H1 (cell line): ENCODE measurements around the gene APBB3. TPM values are rescaled to one million over a fixed set of nuclear protein-coding genes. Genes with fewer than 3 reads are reported as not detected.

Experiments used
- CTCF ChIA-PET: fragments of 300-600 bp; sonication (Branson Sonifier 250); formaldehyde crosslinking; loops from one replicate; lab custom pipeline; 2021; ENCODE audit not compliant: partially characterized antibody; lab: Charles Lee
- POLR2A ChIA-PET: fragments of 300-600 bp; sonication (Branson Sonifier 250); formaldehyde crosslinking; loops from one replicate; lab custom pipeline; 2021; ENCODE audit warnings: inconsistent platforms; ENCODE audit not compliant: partially characterized antibody; lab: Charles Lee
- DNase-seq, 2 experiments: peaks; one replicate each; pipeline versions ENCODE4 v3.0.0 to v3.0.0-alpha.2; 2010 to 2022; ENCODE audit warnings: low spot score in 2 of 2, low read depth in 1 of 2, mixed read lengths in 1 of 2
- FAIRE-seq: peaks from 2 replicates; lab custom pipeline; 2011; peaks lifted over from hg19 to GRCh38; lab: Jason Lieb, UNC
- H2AFZ ChIP-seq: 2 replicates; pipeline ENCODE4 v1.8.1; 2012; ENCODE audit warnings: low read length, inconsistent platforms
- H2AK5ac ChIP-seq: 2 replicates; pipeline ENCODE4 v1.6.1; 2013; ENCODE audit warnings: low read depth, low read length
- H2BK120ac ChIP-seq: replicated peaks from 2 replicates; pipeline ENCODE3; 2013; ENCODE audit warnings: low read depth, low read length, inconsistent platforms
- H2BK12ac ChIP-seq: 2 replicates; pipeline ENCODE4 v1.6.1; 2013; ENCODE audit warnings: low read depth, low read length
- H2BK15ac ChIP-seq: 2 replicates; pipeline ENCODE4 v1.6.1; 2013; ENCODE audit warnings: low read length
- H2BK20ac ChIP-seq: 2 replicates; pipeline ENCODE4 v1.6.1; 2013; ENCODE audit warnings: low read length
- H2BK5ac ChIP-seq: 2 replicates; pipeline ENCODE4 v1.6.1; 2013; ENCODE audit warnings: low read depth, low read length
- H3K14ac ChIP-seq: 2 replicates; pipeline ENCODE4 v1.6.1; 2013; ENCODE audit warnings: inconsistent platforms; ENCODE audit not compliant: insufficient read length
- H3K18ac ChIP-seq: 2 replicates; pipeline ENCODE4 v1.6.1; 2013; ENCODE audit warnings: low read length; ENCODE audit errors: extremely low read depth
- H3K23ac ChIP-seq: 2 replicates; pipeline ENCODE4 v1.6.1; 2013; ENCODE audit warnings: inconsistent platforms; ENCODE audit not compliant: insufficient read length
- H3K23me2 ChIP-seq: 2 replicates; pipeline ENCODE4 v1.6.1; 2013; ENCODE audit warnings: low read depth, low read length
- H3K27ac ChIP-seq: 2 replicates; pipeline ENCODE4 v1.6.1; 2011; ENCODE audit warnings: low read depth, low read length, inconsistent platforms
- H3K27me3 ChIP-seq, 4 experiments: replicated peaks in 1 of 4; 1 replicate in 1 of 4; 2 replicates in 3 of 4; pipeline versions ENCODE4 v1.6.1 to v1.8.1; 2011 to 2013; ENCODE audit warnings: low read length in 3 of 4, mild to moderate bottlenecking in 3 of 4, inconsistent platforms in 2 of 4, mixed read lengths in 2 of 4, moderate library complexity in 1 of 4; ENCODE audit not compliant: control insufficient read depth in 3 of 4, insufficient read depth in 3 of 4; ENCODE audit errors: extremely low read depth in 1 of 4
- H3K36me3 ChIP-seq, 4 experiments: 2 replicates each; pipeline versions ENCODE4 v1.6.1 to v1.8.1; 2011 to 2013; ENCODE audit warnings: mild to moderate bottlenecking in 4 of 4, low read length in 3 of 4, moderate library complexity in 2 of 4, control low read depth in 1 of 4, inconsistent platforms in 1 of 4; ENCODE audit not compliant: insufficient read depth in 4 of 4, control insufficient read depth in 2 of 4
- H3K4ac ChIP-seq: replicated peaks from 2 replicates; pipeline ENCODE3; 2013; ENCODE audit warnings: low read length, low read depth, mixed read lengths, inconsistent platforms; ENCODE audit not compliant: insufficient read length
- H3K4me1 ChIP-seq, 4 experiments: replicated peaks in 1 of 4; 1 replicate in 1 of 4; 2 replicates in 3 of 4; pipeline versions ENCODE4 v1.6.1 to v1.8.1; 2011 to 2013; ENCODE audit warnings: low read length in 3 of 4, inconsistent platforms in 2 of 4, mixed read lengths in 1 of 4; ENCODE audit not compliant: insufficient read depth in 4 of 4, control insufficient read depth in 3 of 4
- H3K4me2 ChIP-seq, 2 experiments: 2 replicates each; pipeline versions ENCODE4 v1.6.1 to v1.8.1; 2011 to 2013; ENCODE audit warnings: low read depth in 2 of 2, low read length in 2 of 2, control low read depth in 1 of 2, inconsistent platforms in 1 of 2, mild to moderate bottlenecking in 1 of 2; ENCODE audit not compliant: insufficient read depth in 1 of 2
- H3K4me3 ChIP-seq, 4 experiments: fragments of 200-600, 300-600 bp in 1 of 4; sonication (generic), shearing (Covaris generic), sonication (Bioruptor Twin) in 1 of 4; 2 replicates each; pipeline versions ENCODE4 v1.5.1 to v1.8.1; 2011 to 2016; ENCODE audit warnings: low read length in 4 of 4, low read depth in 3 of 4, control low read depth in 2 of 4, inconsistent platforms in 2 of 4, mild to moderate bottlenecking in 2 of 4, mixed read lengths in 1 of 4, moderate library complexity in 1 of 4; ENCODE audit not compliant: insufficient read depth in 2 of 4; ENCODE audit errors: extremely low read depth in 1 of 4
- H3K56ac ChIP-seq: replicated peaks from 2 replicates; pipeline ENCODE3; 2013; ENCODE audit warnings: low read depth, mild to moderate bottlenecking, mixed read lengths, low read length, inconsistent platforms; ENCODE audit not compliant: insufficient read length
- H3K79me1 ChIP-seq: 2 replicates; pipeline ENCODE4 v1.6.1; 2013; ENCODE audit warnings: low read depth, low read length, control low read depth
- H3K79me2 ChIP-seq, 2 experiments: 2 replicates each; pipeline versions ENCODE4 v1.6.1 to v1.8.1; 2012 to 2013; ENCODE audit warnings: low read length in 2 of 2, mild to moderate bottlenecking in 2 of 2, inconsistent platforms in 1 of 2; ENCODE audit not compliant: insufficient read depth in 2 of 2, control insufficient read depth in 1 of 2
- H3K9ac ChIP-seq, 4 experiments: replicated peaks in 1 of 4; 1 replicate in 1 of 4; 2 replicates in 3 of 4; pipeline versions ENCODE4 v1.6.1 to v1.8.1; 2011 to 2013; ENCODE audit warnings: low read depth in 3 of 4, low read length in 3 of 4, control low read depth in 2 of 4, mild to moderate bottlenecking in 2 of 4, moderate library complexity in 2 of 4, inconsistent platforms in 1 of 4; ENCODE audit errors: extremely low read depth in 1 of 4
- H3K9me3 ChIP-seq, 2 experiments: 2 replicates each; pipeline versions ENCODE4 v1.6.1 to v1.8.1; 2012 to 2013; ENCODE audit warnings: mild to moderate bottlenecking in 2 of 2, moderate library complexity in 2 of 2, control low read depth in 1 of 2, inconsistent platforms in 1 of 2, low read depth in 1 of 2, low read length in 1 of 2, mixed read lengths in 1 of 2; ENCODE audit not compliant: insufficient read depth in 2 of 2
- H4K20me1 ChIP-seq, 2 experiments: replicated peaks in 1 of 2; 2 replicates each; pipeline versions ENCODE3 to v1.8.1; 2011 to 2013; ENCODE audit warnings: inconsistent platforms in 2 of 2, low read length in 2 of 2, mild to moderate bottlenecking in 1 of 2; ENCODE audit not compliant: insufficient read depth in 2 of 2, control insufficient read depth in 1 of 2
- H4K5ac ChIP-seq: 2 replicates; pipeline ENCODE4 v1.6.1; 2013; ENCODE audit warnings: low read length, low read depth, mixed read lengths, inconsistent platforms; ENCODE audit not compliant: insufficient read length
- H4K8ac ChIP-seq: 2 replicates; pipeline ENCODE4 v1.8.0; 2013; ENCODE audit warnings: mild to moderate bottlenecking, moderate library complexity, low read length, inconsistent platforms; ENCODE audit not compliant: insufficient read depth; ENCODE audit errors: extremely low read depth
- H4K91ac ChIP-seq: replicated peaks from 2 replicates; pipeline ENCODE3; 2013; ENCODE audit warnings: low read length, mixed read lengths, inconsistent platforms; ENCODE audit not compliant: insufficient read length
- CBX8 ChIP-seq: fragments of 300-800, 300-1000 bp; sonication (generic); IDR thresholded peaks from 2 replicates; pipeline ENCODE4 v1.7.1; 2016; ENCODE audit warnings: low read depth, low read length, borderline replicate concordance
- GABPA ChIP-seq: IDR thresholded peaks from 2 replicates; pipeline ENCODE4 v1.6.1; 2011; ENCODE audit warnings: mild to moderate bottlenecking, low read length, moderate library complexity, borderline replicate concordance; ENCODE audit not compliant: insufficient read depth
- GTF2F1 ChIP-seq: IDR thresholded peaks from 2 replicates; pipeline ENCODE4 v1.6.1; 2012; ENCODE audit warnings: low read depth, low read length, improper control_type of control experiment, borderline replicate concordance
- KDM5A ChIP-seq: fragments of 200-600 bp; IDR thresholded peaks from 2 replicates; pipeline ENCODE4 v1.7.1; 2012; ENCODE audit warnings: mild to moderate bottlenecking, low read length, inconsistent platforms, mixed read lengths
- NRF1 ChIP-seq: IDR thresholded peaks from 2 replicates; pipeline ENCODE4 v1.6.1; 2011; ENCODE audit warnings: mild to moderate bottlenecking, low read depth, low read length, improper control_type of control experiment
- POLR2A ChIP-seq, 2 experiments: IDR thresholded peaks; 1 replicate in 1 of 2; 2 replicates in 1 of 2; pipeline ENCODE4 v1.6.1; 2011; ENCODE audit warnings: low read depth in 2 of 2, low read length in 2 of 2, mild to moderate bottlenecking in 2 of 2; ENCODE audit errors: control extremely low read depth in 1 of 2
- RNF2 ChIP-seq: fragments of 200-900, 300-1000 bp; sonication (generic); IDR thresholded peaks from 2 replicates; pipeline ENCODE4 v1.7.1; 2016; ENCODE audit warnings: borderline replicate concordance, low read depth, mild to moderate bottlenecking, antibody characterized with exemption, low read length; ENCODE audit not compliant: poor library complexity, severe bottlenecking; ENCODE audit errors: missing control alignments
- SUZ12 ChIP-seq: fragments of 200-600 bp; sonication (generic); IDR thresholded peaks from 2 replicates; pipeline ENCODE4 v1.6.1; 2012; ENCODE audit warnings: mild to moderate bottlenecking, inconsistent platforms, low read length, moderate library complexity, mixed read lengths
- ZNF274 ChIP-seq: IDR thresholded peaks from 2 replicates; pipeline ENCODE4 v1.7.0; 2012; ENCODE audit warnings: low read length, borderline replicate concordance; ENCODE audit errors: extremely low read depth
- WGBS, 2 experiments: shearing (Covaris generic) in 1 of 2; methylation state at CpG; one replicate each; pipeline versions ENCODE4 v1.1.6 to v1.1.7; 2013 to 2015; ENCODE audit warnings: low lambda C conversion rate in 2 of 2, mixed read lengths in 2 of 2, inconsistent platforms in 1 of 2, low coverage in 1 of 2, missing lambda C conversion rate in 1 of 2; ENCODE audit not compliant: insufficient replicate concordance in 2 of 2, insufficient coverage in 1 of 2, insufficient read length in 1 of 2; ENCODE audit errors: extremely low coverage in 1 of 2, missing lambda C conversion rate in 1 of 2; 5-methylcytosine and 5-hydroxymethylcytosine counted together
- polyA plus RNA-seq, 7 experiments: library from polyadenylated mRNA; depleted of rRNA in 3 of 7; stranded (reverse) in 5 of 7; unstranded in 2 of 7; fragments of >200 nt in 5 of 7; fragments of 200-250 nt in 2 of 7; gene quantifications; 1 replicate in 5 of 7; 2 replicates in 1 of 7; 4 replicates in 1 of 7; pipeline versions ENCODE4 v1.2.1 to v1.2.3, GENCODE V29; 2011 to 2013; ENCODE audit warnings: missing spikeins in 2 of 7, mixed read lengths in 2 of 7
- total RNA-seq: library from RNA; stranded (reverse); fragmentation: NEBNext Ultra II Directional; extraction: Animal tissue kit (Norgen Biotek cat#: 25700); gene quantifications from 2 replicates; pipeline ENCODE4 v1.2.1, GENCODE V29; 2021

The APBB3 gene
- total and polyA plus RNA-seq, 2 of the 8 experiments (the other 6 are each of a cell fraction or from before 2014, with no cell fraction given), result 16.0 to 21.9 TPM

DNA sequence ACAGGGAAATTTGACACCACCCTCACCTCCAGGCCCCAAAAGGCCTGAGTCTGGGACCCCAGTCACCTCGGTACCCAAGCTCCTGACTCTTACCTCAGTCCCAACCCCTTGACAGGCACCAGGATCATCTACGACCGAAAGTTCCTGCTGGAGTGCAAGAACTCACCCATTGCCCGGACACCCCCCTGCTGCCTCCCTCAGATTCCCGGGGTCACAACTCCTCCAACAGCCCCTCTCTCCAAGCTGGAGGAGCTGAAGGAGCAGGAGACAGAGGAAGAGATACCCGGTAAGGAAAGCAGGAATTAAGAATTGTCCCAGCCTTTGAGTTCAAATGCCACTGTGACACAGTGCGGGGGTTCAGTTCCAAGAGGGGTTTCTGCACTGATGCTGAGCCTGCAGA, 15.6 kb downstream of the APBB3 start:
- ChIA-PET POLR2A (interaction anchor here (0.6 to 14.4 kb wide), 15 partner anchors 10 to 204 kb away, joined by 3 to 191 read pairs (median 8); partner anchors contain the start of genes APBB3, DND1, HARS1 and HARS2), CTCF (interaction anchor here (1.0 to 3.1 kb wide), 14 partner anchors 10 to 194 kb away, joined by 3 to 19 read pairs (median 4); partner anchors contain the start of genes HARS1, HARS2, SLC35A4 and SRA1)
- Histone ChIP-seq H2BK12ac (no peak overlapping the region), H3K79me1 (no peaks in the 10 kb centered on the region; the same call in 1 of the 2 replicates), H2BK120ac (no peak overlapping the region), H3K23me2 (peaks cover 6% of the 10 kb centered on the region), H4K8ac (no peak overlapping the region), H3K56ac (no peak overlapping the region), H3K4ac (no peak overlapping the region), H2AK5ac (no peak overlapping the region), H4K20me1 (peaks cover 0 to 7% of the 10 kb centered on the region in 2 experiments), H3K27ac (no peak overlapping the region), H3K14ac (no peak overlapping the region), H3K9ac (peak overlapping the region in 3 of 4 experiments; percentile 5 to 75 (median 48); a peak in 4 of 7 replicates), H3K4me3 (peak overlapping the region in 1 of 4 experiments; percentile 66; a peak in 3 of 8 replicates), H3K4me1 (peaks cover 0 to 18% (median 6%) of the 10 kb centered on the region in 4 experiments; a peak in 4 of 7 replicates), H3K4me2 (peak overlapping the region; percentile 71 to 94; a peak in 3 of 4 replicates), H2AFZ (no peak overlapping the region), H2BK5ac (no peak overlapping the region), H3K79me2 (peaks cover 0 to 8% of the 10 kb centered on the region in 2 experiments; a peak in 1 of 4 replicates), H3K36me3 (peaks cover 11 to 39% (median 28%) of the 10 kb centered on the region in 4 experiments), H4K91ac (no peak overlapping the region), H3K9me3 (no peaks in the 10 kb centered on the region), H2BK20ac (no peak overlapping the region), H4K5ac (no peak overlapping the region), H3K18ac (no peak overlapping the region), H2BK15ac (no peak overlapping the region), H3K27me3 (no peaks in the 10 kb centered on the region), H3K23ac (no peak overlapping the region)
- FAIRE-seq, result no peak
- 77% methylated on average over 7 of the region's 7 CpGs; no CpG with 5 or more reads in 1 of the 2 experiments for WGBS, 2 experiments
- no peak for DNase-seq
- TF ChIP-seq SUZ12 (no peak), ZNF274 (no peak), POLR2A (IDR thresholded peaks at IDR 0.05; ENCODE audit: control extremely low read depth in 1 of 2, low read depth in 2 of 2, low read length in 2 of 2) (no peak), GABPA (no peak), CBX8 (no peak), GTF2F1 (no peak), KDM5A (no peak), RNF2 (no peak), NRF1 (no peak)
